GM12892 (cell line): ENCODE results near the gene TOP3A.

ENCODE experiments used
- POLR2A ChIP-seq: IDR thresholded peaks from 2 replicates; pipeline ENCODE4 v1.6.1; 2011; ENCODE audit warnings: low read depth, low read length, control low read depth
- POLR2AphosphoS5 ChIP-seq: IDR thresholded peaks from 2 replicates; pipeline ENCODE4 v1.6.1; 2011; ENCODE audit warnings: low read depth, low read length, control low read depth

- TF ChIP-seq POLR2A: no peak
- TF ChIP-seq POLR2AphosphoS5: no peak
These were observed 83.6 kb downstream of the TOP3A start for GRCh38 chr17:18231164-18231563.
